ENCODE data around the gene DTX4. TPM values are rescaled to one million over a fixed set of nuclear protein-coding genes. Genes with fewer than 3 reads are reported as not detected.

DTX4 gene
- total and polyA plus RNA-seq, 4 donors, result 27.8 to 108 (median 66.0) TPM

GRCh38 chr11:59172345-59173079, 580 bp downstream of the DTX4 start:
- Histone ChIP-seq H3K4me3 (ENCODE audit: low read depth, low read length) (peak overlapping the region; percentile 81), H3K36me3 (ENCODE audit: control insufficient read depth, insufficient read depth, low read length) (no peaks in the 10 kb centered on the region), H3K27ac (ENCODE audit: low read depth, low read length) (peak overlapping the region; percentile 81), H3K9me3 (ENCODE audit: control insufficient read depth, insufficient read depth, low read length) (no peaks in the 10 kb centered on the region), H3K4me1 (ENCODE audit: control insufficient read depth, insufficient read depth, low read length) (peaks cover 32% of the 10 kb centered on the region), H3K27me3 (ENCODE audit: control insufficient read depth, insufficient read depth, low read length) (no peaks in the 10 kb centered on the region)
- peak in 2 of 6 donors; percentile 57 to 78 for DNase-seq (ENCODE audit: low read depth in 4 of 6, low spot score in 6 of 6)
- WGBS (ENCODE audit: insufficient coverage), result under 1% methylated on average over 63 of the region's 70 CpGs

- under 1% methylated on average over 29 of the region's 37 CpGs for WGBS (ENCODE audit: insufficient coverage)
- H3K4me3 ChIP-seq (ENCODE audit: low read depth, low read length), result peak overlapping the region; percentile 81
- H3K36me3 ChIP-seq (ENCODE audit: control insufficient read depth, insufficient read depth, low read length), result no peaks in the 10 kb centered on the region
- peak overlapping the region; percentile 81 for H3K27ac ChIP-seq (ENCODE audit: low read depth, low read length)
- H3K4me1 ChIP-seq (ENCODE audit: control insufficient read depth, insufficient read depth, low read length), result peaks cover 32% of the 10 kb centered on the region
- no peaks in the 10 kb centered on the region for H3K9me3 ChIP-seq (ENCODE audit: control insufficient read depth, insufficient read depth, low read length)
- peak in 2 of 6 donors; percentile 90 to 91 for DNase-seq (ENCODE audit: low read depth in 4 of 6, low spot score in 6 of 6)
- no peaks in the 10 kb centered on the region for H3K27me3 ChIP-seq (ENCODE audit: control insufficient read depth, insufficient read depth, low read length)
Measured at GRCh38 chr11:59173080-59173963, 1.4 kb downstream of the DTX4 start.

- H3K4me3 ChIP-seq (ENCODE audit: low read depth, low read length), result peak overlapping the region; percentile 81
- no peaks in the 10 kb centered on the region for H3K27me3 ChIP-seq (ENCODE audit: control insufficient read depth, insufficient read depth, low read length)
- H3K36me3 ChIP-seq (ENCODE audit: control insufficient read depth, insufficient read depth, low read length), result no peaks in the 10 kb centered on the region
- peak overlapping the region; percentile 81 for H3K27ac ChIP-seq (ENCODE audit: low read depth, low read length)
- DNase-seq (ENCODE audit: low read depth in 4 of 6, low spot score in 6 of 6), result peak in 2 of 6 donors; percentile 63 to 67
- H3K4me1 ChIP-seq (ENCODE audit: control insufficient read depth, insufficient read depth, low read length), result peaks cover 36% of the 10 kb centered on the region
- WGBS (ENCODE audit: insufficient coverage), result 17% methylated on average over 3 of the region's 7 CpGs
- H3K9me3 ChIP-seq (ENCODE audit: control insufficient read depth, insufficient read depth, low read length), result no peaks in the 10 kb centered on the region
Measured at GRCh38 chr11:59173964-59174663, 2.2 kb downstream of the DTX4 start.

- Histone ChIP-seq H3K36me3 (ENCODE audit: control insufficient read depth, insufficient read depth, low read length) (peaks cover 1% of the 10 kb centered on the region), H3K9me3 (ENCODE audit: control insufficient read depth, insufficient read depth, low read length) (no peaks in the 10 kb centered on the region), H3K4me3 (ENCODE audit: low read depth, low read length) (peak overlapping the region; percentile 81), H3K4me1 (ENCODE audit: control insufficient read depth, insufficient read depth, low read length) (peaks cover 36% of the 10 kb centered on the region), H3K27ac (ENCODE audit: low read depth, low read length) (peak overlapping the region; percentile 81), H3K27me3 (ENCODE audit: control insufficient read depth, insufficient read depth, low read length) (no peaks in the 10 kb centered on the region)
- 34% methylated on average over 7 of the region's 7 CpGs for WGBS (ENCODE audit: insufficient coverage)
- peak in 1 of 6 donors; percentile 20 for DNase-seq (ENCODE audit: low read depth in 4 of 6, low spot score in 6 of 6)
Measured at GRCh38 chr11:59174664-59175033, 2.7 kb downstream of the DTX4 start.

DNA sequence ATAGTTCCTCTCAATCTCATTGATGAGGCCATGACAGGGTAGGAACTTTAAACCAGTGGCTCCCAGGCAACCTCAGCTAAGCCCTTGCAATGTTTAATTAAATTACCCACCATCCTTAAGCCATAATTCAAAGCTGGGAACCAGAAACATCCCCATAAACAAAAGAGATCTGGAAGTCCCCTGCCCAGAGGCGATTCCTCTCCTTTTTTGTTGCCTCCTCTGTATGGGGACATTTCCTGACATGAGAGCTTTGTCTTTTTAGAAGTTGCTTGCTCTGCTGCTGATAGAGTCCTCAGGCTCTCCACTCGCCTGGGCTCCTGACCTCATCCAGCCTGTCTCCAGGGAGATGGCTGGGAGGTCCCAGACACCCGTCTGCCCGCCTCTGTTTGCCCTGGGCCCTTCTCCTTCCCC, 3.2 kb downstream of the DTX4 start:
- H3K27ac ChIP-seq (ENCODE audit: low read depth, low read length), result peak overlapping the region; percentile 81
- peaks cover 3% of the 10 kb centered on the region for H3K36me3 ChIP-seq (ENCODE audit: control insufficient read depth, insufficient read depth, low read length)
- H3K4me1 ChIP-seq (ENCODE audit: control insufficient read depth, insufficient read depth, low read length), result peaks cover 36% of the 10 kb centered on the region
- 28% methylated on average over 4 of the region's 4 CpGs for WGBS (ENCODE audit: insufficient coverage)
- H3K9me3 ChIP-seq (ENCODE audit: control insufficient read depth, insufficient read depth, low read length), result no peaks in the 10 kb centered on the region
- H3K27me3 ChIP-seq (ENCODE audit: control insufficient read depth, insufficient read depth, low read length), result no peaks in the 10 kb centered on the region
- peak overlapping the region; percentile 81 for H3K4me3 ChIP-seq (ENCODE audit: low read depth, low read length)
- DNase-seq (ENCODE audit: low read depth in 4 of 6, low spot score in 6 of 6), result peak in 2 of 6 donors; percentile 81 to 89

DNA sequence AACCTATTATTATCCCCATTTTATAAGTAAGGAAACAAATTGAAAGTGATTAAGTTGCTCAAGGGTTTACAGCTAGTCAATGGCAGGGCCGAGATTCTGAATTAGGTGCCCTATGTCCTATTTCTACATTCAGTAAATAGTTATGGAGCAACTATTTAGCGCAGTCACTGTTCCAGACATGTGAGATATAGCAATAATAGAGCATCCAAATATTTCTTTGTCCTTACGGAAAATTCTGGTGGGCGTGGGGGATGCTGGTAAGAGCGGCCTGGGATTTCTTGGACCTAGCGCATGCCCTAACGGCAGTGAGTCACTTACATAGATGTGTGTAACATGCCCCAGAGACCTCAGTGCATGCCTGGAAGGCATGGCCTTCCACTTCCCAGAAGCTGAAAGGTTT, 4.4 kb downstream of the DTX4 start:
- WGBS (ENCODE audit: insufficient coverage), result 74% methylated on average over 5 of the region's 7 CpGs
- H3K4me1 ChIP-seq (ENCODE audit: control insufficient read depth, insufficient read depth, low read length), result peaks cover 40% of the 10 kb centered on the region
- peaks cover 4% of the 10 kb centered on the region for H3K36me3 ChIP-seq (ENCODE audit: control insufficient read depth, insufficient read depth, low read length)
- peak overlapping the region; percentile 81 for H3K27ac ChIP-seq (ENCODE audit: low read depth, low read length)
- DNase-seq (ENCODE audit: low read depth in 4 of 6, low spot score in 6 of 6), result no peak
- H3K9me3 ChIP-seq (ENCODE audit: control insufficient read depth, insufficient read depth, low read length), result no peaks in the 10 kb centered on the region
- no peak overlapping the region for H3K4me3 ChIP-seq (ENCODE audit: low read depth, low read length)
- H3K27me3 ChIP-seq (ENCODE audit: control insufficient read depth, insufficient read depth, low read length), result no peaks in the 10 kb centered on the region

- DNase-seq (ENCODE audit: low read depth in 4 of 6, low spot score in 6 of 6), result peak in 1 of 6 donors; percentile 50
- H3K9me3 ChIP-seq (ENCODE audit: control insufficient read depth, insufficient read depth, low read length), result no peaks in the 10 kb centered on the region
- H3K36me3 ChIP-seq (ENCODE audit: control insufficient read depth, insufficient read depth, low read length), result peaks cover 20% of the 10 kb centered on the region
- peaks cover 53% of the 10 kb centered on the region for H3K4me1 ChIP-seq (ENCODE audit: control insufficient read depth, insufficient read depth, low read length)
- H3K4me3 ChIP-seq (ENCODE audit: low read depth, low read length), result no peak overlapping the region
- no peaks in the 10 kb centered on the region for H3K27me3 ChIP-seq (ENCODE audit: control insufficient read depth, insufficient read depth, low read length)
- H3K27ac ChIP-seq (ENCODE audit: low read depth, low read length), result peak overlapping the region; percentile 27
Measured at GRCh38 chr11:59178402-59178801, 6.5 kb downstream of the DTX4 start.

DNA sequence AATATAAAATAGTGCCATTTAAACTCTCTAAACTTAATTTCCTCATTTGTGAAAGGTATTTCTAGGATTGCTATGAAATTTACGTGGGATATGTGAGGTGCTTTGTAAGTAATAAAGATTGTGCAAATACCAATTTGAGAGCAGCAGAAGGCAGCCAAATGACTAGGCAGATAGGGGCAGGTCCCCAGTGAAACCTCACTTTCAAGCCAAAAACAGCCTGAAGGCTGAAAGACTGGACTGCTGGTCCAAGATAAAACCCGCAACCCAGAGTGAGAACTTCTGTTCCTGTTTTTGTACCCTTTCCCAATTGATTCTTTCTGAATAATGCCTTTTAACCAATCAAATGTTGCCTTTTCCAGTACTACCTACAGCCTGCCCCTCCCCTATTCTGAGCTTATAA, 7.2 kb downstream of the DTX4 start:
- DNase-seq (ENCODE audit: low read depth in 4 of 6, low spot score in 6 of 6), result no peak
- H3K4me1 ChIP-seq (ENCODE audit: control insufficient read depth, insufficient read depth, low read length), result peaks cover 53% of the 10 kb centered on the region
- H3K27me3 ChIP-seq (ENCODE audit: control insufficient read depth, insufficient read depth, low read length), result no peaks in the 10 kb centered on the region
- H3K36me3 ChIP-seq (ENCODE audit: control insufficient read depth, insufficient read depth, low read length), result peaks cover 25% of the 10 kb centered on the region
- no peak overlapping the region for H3K27ac ChIP-seq (ENCODE audit: low read depth, low read length)
- WGBS (ENCODE audit: insufficient coverage), result 83% methylated on average over 1 of the region's 2 CpGs
- no peak overlapping the region for H3K4me3 ChIP-seq (ENCODE audit: low read depth, low read length)
- no peaks in the 10 kb centered on the region for H3K9me3 ChIP-seq (ENCODE audit: control insufficient read depth, insufficient read depth, low read length)

- H3K4me1 ChIP-seq (ENCODE audit: control insufficient read depth, insufficient read depth, low read length), result peaks cover 52% of the 10 kb centered on the region
- no peak overlapping the region for H3K4me3 ChIP-seq (ENCODE audit: low read depth, low read length)
- no peaks in the 10 kb centered on the region for H3K27me3 ChIP-seq (ENCODE audit: control insufficient read depth, insufficient read depth, low read length)
- H3K27ac ChIP-seq (ENCODE audit: low read depth, low read length), result peak overlapping the region; percentile 47
- H3K36me3 ChIP-seq (ENCODE audit: control insufficient read depth, insufficient read depth, low read length), result peaks cover 30% of the 10 kb centered on the region
- WGBS (ENCODE audit: insufficient coverage), result no CpG with 5 or more reads among the region's 2 CpGs
- H3K9me3 ChIP-seq (ENCODE audit: control insufficient read depth, insufficient read depth, low read length), result no peaks in the 10 kb centered on the region
- peak in 2 of 6 donors; percentile 47 to 50 for DNase-seq (ENCODE audit: low read depth in 4 of 6, low spot score in 6 of 6)
Measured at GRCh38 chr11:59180168-59180776, 8.3 kb downstream of the DTX4 start.
